C4-2B (cell line): ENCODE data around the gene YJEFN3.

Source experiments
- ZFX ChIP-seq: fragments of 450-650 bp; IDR thresholded peaks from 2 replicates; pipeline ENCODE4 v1.6.1; 2017
- TF ChIP-seq, protein P1 (sequence below): fragments of 450-650 bp; conservative IDR thresholded peaks from 2 replicates; pipeline ENCODE4 v1.5.1; 2017; ENCODE audit warnings: mild to moderate bottlenecking

DNA sequence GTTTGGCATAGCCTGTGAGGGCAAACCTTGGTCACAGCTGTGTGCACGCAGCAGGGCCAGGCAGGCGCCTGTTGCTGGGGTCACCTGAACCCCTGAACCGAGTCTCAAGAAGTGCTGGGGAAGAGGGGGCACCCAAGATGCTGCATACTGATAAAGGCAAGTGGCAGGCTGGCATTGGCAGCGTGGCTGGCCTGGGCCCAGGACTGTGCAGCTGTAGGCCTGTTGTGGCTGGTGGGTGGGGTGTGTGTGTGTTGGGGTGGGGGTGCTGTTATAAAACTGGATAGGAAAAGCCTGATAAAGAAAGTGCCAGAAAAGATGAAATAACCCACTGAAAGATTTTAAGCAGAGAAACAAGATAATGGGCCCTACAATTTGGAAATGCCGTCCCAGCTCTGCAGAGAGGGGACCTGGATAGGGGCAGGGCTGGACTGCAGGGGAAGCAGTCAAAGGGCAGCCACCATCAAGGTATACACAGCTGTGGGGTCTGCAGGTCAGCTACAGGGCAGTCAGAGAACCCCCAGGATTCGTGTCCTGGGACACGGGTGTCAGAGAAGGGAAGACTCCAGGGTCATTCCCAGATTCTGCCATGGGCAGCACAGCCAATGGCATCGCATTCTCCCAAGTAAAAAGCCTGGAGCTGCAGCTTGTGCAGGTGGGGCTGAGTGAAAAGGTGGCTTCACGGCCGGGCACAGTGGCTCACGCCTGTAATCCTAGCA lies 42.5 kb downstream of the YJEFN3 start:
- TF ChIP-seq, protein P1, sequence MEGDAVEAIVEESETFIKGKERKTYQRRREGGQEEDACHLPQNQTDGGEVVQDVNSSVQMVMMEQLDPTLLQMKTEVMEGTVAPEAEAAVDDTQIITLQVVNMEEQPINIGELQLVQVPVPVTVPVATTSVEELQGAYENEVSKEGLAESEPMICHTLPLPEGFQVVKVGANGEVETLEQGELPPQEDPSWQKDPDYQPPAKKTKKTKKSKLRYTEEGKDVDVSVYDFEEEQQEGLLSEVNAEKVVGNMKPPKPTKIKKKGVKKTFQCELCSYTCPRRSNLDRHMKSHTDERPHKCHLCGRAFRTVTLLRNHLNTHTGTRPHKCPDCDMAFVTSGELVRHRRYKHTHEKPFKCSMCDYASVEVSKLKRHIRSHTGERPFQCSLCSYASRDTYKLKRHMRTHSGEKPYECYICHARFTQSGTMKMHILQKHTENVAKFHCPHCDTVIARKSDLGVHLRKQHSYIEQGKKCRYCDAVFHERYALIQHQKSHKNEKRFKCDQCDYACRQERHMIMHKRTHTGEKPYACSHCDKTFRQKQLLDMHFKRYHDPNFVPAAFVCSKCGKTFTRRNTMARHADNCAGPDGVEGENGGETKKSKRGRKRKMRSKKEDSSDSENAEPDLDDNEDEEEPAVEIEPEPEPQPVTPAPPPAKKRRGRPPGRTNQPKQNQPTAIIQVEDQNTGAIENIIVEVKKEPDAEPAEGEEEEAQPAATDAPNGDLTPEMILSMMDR: no peak
- TF ChIP-seq ZFX: no peak
